RPMI8226 (cell line): ENCODE results near the gene ARHGEF1.
"Not testable (repeated sequence)": the region's sequence is repeated elsewhere in the genome, so short reads cannot be mapped to it uniquely, and the experiment has no call there.

Source experiments
- DNase-seq: peaks from one replicate; pipeline ENCODE4 v3.0.0-alpha.2; 2015

Gene ARHGEF1

DNA sequence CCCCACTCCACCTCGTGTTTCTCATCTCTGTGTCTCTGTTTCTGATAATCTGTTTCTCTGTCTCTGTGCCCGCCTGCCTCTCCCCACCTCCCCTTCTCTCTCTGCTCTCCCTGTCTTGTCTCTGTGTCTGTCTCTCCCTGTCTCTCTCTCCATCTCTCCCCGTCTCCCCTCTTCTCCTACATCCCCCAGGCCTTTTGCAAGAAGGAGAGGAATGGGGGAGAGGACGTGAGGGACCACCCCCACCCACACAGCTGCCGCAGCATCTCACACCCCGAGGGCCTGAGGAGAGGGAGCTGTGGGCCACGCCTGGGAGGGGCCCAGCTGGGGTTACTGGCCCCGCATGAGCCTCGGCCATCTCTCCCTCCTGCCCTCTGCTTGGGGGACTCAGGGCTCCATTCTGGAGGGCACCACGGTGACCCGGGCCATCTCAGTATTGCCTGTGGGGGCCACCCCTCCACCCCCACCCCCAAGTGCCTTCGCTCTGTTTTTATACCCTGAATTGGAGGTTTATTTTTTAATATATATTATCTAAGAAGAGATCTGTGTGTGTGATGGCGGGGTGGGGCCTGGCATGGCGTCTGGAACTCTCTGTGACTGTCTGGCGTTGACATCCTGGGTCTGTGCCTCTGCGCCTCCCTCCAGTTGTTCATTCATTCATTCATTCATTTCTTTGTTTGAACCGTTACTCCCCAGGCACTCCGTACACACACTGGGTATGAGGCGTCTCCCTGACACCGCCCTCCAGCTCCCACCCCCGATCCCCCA lies 24.1 kb downstream of the ARHGEF1 start:
- DNase-seq, result no peak

DNA sequence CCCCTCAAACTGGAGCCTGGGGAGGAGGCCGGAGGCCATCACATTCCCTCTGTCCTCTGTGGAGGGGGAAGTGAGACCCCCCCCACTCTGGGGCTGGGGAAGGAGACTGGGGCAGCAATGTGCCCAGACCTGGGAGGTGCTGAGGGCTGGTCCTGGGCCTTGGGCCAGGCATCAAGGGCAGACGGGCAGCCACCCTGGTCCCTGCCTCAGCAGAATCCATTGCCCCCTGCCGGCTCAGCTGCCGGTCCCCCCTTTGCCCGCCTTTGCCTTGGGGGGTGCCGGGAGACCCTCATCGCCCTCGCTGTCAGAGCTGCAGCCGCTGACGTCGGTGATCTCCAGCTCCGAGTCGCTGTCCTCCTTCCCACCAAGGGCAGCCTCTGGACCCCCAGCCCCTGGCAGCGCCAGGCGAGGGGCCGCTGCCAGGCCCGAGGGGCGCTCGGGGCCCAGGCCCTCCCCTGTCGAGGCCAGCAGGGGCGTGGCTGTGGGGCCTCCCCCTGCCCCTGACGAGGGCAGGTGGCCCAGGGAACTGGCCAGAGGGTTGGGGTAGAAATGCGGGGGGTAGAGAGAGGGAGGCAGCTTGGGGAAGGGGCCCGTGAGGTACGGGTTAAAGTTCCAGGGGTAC lies 25.1 kb downstream of the ARHGEF1 start:
- DNase-seq, result no peak

DNA sequence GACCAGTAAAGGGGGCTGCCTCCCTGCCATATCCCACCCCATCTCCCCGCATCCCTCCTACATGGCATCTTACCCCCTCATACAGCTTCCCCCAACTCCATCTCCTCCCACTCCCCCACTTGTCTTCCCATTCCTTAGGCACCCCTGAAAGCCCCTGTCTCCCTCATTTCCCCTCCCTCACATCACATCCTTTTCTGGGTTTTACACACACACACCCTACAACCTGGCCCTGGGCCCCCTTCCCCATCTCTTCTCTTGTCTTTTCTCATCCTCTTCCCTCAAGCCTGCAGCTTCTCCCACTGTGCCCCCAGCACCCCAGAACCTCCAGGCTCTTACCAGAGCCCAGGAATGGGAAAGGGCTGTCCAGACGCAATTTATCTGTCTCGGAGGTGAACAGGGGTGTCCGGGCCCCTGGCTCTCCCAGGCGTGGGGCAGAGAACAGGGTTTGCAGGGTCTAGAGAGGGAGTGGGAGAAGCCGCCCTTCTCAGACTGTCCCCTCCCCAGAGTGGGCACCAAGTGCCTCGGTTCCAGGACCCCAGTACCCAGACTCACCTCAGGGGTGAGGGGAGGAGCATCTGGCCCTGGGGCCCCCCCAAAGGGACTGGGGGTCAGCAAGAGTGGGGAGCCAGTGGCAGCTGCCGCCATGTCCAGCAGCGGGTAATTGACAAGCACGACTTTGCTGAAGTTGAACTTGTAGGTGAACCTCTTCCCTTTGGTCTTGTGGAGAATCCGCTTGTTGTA lies 25.9 kb downstream of the ARHGEF1 start:
- no peak for DNase-seq

DNA sequence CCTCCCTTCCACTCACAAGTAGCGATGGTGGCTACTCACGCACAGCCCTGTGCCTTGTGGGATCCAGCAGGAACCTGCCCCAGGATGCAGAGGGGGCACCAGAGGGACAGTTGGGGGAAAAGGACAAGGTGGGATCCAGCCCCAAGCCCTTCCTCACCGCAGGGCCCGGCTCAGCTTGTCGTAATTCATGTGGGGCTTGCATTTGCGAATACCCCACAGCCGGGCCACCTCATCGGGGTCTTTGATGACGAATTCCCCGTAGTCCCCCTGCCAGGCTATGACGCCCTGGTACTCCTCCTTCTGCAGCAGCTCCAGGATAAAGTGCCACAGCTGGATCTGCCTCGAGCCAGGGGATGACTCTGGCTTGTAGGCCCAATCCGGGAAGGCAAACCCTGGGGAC lies 26.7 kb downstream of the ARHGEF1 start:
- DNase-seq, result no peak

DNA sequence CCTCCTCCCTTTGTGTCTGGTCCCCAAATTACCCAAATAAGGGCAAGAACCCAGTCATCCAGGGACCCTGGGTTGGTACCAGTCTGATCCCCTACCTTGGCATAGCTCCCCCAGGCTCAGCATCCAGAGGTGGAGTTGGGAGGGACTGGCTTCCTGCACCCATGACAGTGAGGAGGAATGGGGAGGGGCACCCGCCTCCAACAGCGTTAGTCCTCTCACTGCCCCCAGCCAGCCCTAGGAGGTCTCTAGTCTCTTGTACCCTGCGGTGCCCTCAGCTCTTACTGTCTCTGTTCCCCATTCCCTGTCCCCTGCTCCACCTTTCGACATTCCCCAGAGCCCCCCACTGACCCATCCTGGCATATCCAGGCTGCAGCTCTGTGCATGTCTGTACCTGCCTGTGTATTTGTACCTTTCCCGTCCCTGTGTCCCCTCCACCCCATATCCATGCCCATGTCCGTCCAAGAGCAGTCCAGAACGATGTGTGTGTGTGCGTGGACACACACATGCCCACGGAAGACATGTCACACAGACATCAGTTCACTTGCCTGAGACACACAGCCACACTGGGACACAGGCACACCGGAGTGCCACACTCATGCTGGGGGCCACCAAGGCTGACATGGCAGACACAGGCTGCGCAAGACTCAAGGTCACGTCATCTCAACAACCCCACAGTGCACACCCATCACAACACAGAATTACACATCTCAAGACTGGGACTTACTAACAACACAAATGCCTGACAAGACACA lies 27.4 kb downstream of the ARHGEF1 start:
- DNase-seq, result no peak

DNA sequence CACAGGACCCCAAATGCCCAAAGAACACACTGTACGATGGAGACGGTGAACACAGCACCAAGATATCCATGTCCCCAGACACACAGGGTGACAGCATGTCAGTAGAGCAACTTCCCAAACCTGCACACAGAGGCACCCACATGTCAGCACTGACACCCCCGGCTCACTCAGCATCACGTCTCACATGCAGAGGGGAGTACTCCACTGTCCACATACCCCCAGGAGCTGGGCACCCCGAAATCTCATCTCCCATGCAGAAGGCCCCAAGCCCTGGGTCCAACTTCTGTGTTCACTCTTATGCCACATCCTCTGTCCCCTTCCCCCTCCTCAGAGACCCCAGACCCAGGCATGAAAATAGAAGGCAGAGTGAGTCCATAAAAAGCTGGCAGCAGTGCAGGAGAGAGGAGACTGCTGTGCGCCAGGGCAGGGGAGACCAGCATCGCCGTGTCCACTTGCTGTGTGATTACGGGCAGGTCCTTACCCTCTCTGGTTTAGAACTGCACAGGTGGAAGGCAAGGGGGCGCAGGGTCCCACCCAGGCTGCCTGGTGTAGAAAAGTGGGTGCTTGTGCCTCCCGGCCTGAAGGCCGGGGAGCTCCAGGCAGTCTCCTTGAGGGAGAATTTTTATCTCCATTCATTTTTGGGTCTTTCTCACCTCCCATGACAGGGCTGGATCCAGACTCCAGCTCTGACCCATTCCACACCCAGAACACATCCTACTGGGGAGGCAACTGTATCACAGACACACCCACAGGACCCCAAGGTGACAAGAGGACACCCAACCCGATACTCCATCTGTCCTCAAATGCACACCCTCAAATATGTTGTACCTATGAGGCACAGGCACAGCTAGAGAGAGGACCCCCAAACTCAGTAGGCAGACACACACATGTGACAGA lies 28.3 kb downstream of the ARHGEF1 start:
- no peak for DNase-seq

DNA sequence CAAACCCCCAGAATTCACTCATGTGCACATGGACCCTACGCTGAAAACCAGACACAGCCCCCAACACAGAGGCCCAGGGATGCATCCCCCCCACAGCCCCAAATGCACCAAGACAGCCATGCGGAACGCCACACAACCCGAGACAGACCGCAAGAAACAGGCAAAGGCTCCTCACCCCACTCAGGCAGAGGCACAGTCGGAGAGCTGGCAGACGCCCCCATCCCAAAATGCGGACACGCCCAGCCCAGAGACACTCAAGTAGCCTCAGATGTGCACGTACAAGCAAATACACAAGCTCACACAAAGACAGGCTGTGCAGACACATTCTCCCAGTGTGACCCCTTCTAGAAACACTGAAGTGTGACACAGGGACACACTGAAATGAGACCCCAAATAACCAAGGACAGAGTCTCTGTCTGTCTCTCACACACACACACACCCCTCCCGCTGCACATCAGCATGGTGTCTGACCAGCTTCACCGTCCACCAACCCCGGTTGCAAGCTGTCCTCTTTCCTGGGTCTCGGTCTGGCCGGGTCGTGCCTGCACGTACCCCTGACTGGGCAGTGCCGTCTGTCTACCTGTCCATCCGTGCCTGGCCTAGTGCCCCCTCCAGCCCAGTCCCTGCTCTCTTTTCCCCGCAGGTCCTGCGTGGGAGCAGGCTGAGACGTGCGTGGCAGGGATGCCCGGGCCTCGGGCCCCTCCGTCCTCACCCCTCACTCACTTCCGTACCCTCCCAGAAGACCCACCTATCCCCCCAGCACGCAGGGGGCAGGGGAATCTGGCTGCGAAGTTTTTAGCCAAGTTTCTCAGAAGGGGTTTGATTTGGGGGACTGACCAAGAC lies 29.1 kb downstream of the ARHGEF1 start:
- no peak for DNase-seq

DNA sequence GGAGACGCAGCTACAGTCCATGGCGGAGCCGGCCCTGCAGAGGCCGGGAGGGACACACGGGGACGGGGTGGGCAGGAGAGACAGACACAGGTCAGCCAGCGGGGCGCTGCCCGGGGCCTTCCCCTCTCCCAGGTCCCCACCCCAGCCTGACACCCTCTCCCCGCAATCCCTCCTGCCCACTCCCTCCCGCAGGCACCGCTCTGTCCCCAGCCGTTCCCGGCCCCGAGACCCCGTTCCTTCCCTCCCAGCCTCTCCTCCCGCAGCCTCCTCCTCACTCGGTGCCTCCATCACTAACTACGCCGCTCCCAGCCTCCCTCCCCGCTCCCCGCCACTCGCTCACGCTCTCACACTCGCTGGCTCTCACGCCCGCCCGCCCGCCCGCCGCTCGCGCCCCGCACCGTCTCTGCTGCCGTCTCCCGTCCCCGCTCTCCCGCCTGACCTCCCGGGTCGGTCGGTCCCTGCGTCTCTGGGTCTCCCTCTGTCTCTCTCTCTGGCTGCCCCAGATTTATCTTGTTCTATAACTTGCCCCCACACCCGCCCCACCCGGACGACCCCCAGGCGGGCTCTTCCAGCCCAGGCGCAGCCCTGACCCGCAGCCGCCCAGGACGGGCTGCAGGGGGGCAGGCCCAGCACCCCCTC lies 30.0 kb downstream of the ARHGEF1 start:
- DNase-seq, result no peak

DNA sequence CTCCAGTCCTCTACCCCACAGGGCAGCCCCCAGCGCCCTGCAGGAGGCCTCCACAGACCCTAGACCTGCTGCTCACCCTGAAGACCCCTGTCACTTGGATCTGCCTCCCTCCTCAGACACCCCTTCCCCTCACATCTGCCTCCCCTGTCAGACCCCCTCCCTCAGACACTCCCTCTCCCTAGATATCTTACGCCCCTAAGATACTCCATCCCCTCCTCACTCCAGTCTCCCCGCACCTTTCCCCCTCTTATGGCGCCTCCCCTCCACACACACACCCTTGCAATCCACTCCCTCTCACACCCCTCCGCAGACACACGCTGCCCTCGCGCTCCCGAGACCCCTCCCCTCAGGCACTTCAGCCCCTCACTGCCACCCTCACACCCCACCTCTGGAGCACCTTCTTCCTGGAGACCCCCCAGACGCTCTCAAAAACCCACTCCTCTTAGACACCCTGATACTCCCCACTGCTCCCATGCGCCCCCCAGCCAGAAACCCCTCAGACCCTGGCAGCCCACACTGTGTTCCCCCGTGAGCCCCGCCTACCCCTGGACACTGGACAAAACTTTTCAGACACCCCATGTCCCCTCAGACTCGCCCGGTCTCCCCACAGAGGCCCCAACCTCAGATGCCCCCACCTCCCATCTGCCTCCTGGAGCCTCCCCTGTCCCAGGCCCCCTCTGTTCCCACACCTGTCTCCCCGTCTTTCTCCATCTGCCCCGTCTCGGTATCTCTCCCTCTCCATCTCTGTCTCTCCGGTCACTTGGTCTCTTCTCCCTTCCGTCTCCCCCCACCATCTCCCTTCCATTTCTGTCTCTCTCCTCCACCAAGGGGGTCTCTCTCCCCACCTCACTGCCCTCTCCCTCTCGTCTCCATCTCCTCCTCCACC lies 30.8 kb downstream of the ARHGEF1 start:
- no peak for DNase-seq

DNA sequence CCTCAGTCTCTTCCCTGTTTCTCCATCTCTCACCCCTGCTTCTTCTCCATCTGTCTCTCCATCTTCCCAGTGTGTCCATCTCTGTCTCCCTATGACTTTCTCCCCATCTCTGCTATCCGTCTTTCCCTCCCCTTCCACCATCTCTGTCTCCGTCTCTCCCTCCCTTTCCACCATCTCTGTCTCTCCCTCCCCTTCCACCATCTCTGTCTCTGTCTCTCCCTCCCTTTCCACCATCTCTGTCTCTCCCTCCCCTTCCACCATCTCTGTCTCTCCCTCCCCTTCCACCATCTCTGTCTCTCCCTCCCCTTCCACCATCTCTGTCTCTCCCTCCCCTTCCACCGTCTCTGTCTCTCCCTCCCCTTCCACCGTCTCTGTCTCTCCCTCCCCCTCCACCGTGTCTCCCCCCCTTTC lies 31.4 kb downstream of the ARHGEF1 start:
- not testable (repeated sequence) for DNase-seq

DNA sequence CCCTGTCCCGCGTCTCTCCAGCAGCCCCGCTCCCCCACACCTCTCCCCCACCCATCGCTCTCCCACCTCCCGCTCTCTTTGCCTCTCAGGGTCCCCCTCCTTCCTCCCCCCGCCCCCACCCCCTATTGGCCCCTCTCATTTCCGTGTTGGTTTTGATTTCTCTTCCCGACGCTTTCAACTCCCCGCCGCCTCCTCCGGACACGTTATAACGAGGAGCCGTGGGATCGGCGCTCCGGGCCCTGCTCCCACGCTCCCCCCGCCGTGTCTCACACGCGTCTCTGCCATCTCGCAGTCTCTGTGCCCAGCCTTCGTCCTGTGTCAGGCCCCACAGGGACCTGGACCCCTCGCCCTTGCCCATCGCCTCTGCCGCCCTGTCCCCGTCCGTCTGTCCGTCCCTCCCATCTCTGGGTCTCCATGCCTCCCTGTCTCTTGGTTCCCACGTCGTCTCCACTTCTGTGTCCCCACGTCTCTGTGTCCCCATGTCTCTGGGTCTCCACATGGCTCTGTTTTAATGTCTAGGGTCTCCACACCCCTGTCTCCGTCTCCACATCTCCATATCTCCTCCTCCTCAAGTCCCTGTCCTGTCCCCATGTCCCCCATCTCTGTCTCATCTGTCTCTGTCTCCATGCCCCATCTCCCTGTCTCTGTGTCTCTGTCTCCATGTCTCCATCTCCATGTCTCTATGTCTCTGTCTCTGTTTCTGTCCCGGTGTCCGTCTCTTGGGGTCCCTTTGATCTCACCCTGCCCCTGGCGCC lies 32.2 kb downstream of the ARHGEF1 start:
- DNase-seq, result no peak

DNA sequence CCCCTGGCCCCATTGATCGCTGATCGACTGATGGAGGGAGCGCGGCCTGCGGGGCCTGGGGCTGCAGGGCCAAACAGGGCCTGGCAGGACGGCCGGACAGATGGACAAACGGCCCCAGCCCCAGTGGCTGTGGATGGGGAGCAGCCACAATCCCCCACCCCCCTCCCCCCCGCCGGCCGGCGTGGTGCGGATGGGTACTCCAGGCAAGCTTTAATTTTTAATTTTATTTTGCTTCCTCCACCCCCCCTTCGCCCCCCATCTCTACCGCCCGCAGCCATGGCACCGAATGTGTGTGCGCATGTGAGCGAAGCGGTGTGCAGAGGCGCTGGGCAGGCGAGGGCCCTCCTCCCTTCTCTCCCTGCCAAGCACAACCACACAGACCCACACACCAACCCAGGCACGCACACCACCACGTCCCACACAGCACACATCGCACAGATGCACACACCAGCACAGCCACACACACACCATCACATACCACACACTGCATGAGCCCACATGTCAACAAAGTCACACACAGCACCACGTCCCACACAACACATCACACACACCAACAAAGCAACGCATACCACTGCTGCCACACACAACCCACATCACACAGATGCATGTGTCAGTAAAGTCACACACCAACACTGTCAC lies 32.9 kb downstream of the ARHGEF1 start:
- no peak for DNase-seq

DNA sequence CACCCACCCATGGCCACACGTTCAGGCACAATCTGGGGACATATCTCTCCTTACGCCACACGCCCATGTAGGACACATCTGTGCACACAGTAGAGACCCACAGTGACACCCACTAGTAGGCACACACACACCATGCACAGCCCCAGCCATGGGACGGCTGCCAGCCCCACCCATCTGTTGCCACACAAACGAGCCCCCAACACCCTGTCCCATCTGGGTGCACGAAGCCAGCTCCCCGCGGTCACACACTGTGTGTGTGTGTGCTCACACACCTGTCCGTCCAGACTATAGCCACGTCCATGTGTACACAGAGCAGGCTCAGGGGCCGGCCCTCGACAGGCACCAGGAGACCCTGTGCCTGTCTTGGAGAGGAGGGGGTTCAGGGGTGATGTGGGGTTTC lies 34.7 kb downstream of the ARHGEF1 start:
- no peak for DNase-seq

DNA sequence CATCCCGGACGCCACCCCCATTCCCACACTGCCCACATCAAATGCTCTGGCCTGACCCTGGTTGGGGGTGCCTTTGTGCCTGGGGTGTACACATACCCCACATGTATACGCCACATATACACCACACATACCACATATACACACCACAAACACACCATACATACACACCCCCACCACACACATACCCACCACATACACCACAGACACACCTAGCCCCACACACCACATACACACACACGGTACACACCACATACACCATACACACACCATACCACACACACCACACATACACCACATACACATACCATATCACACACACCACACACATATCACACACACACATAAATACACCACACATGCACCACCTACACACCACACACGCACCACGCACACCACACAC lies 35.1 kb downstream of the ARHGEF1 start:
- DNase-seq, result no peak

DNA sequence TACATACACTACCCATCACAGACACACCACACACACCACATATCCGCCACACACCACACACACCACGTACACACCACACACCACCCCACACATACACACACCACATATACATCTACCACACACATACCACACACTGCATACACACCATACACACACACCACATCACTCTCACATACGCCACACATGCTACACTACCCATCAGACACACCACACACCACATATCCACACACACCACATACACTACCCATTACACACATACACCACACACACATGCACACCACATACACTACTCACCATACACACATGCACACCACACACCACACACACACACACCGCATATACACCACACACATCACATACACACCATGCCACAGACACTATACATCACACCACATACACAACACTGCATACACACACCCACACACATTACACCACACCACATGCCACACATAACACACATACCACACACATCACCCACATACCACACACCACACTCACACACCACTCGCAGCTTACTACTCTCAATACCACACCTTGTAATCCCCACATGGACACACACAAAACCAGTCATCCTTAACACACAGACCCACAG lies 35.8 kb downstream of the ARHGEF1 start:
- DNase-seq, result no peak

DNA sequence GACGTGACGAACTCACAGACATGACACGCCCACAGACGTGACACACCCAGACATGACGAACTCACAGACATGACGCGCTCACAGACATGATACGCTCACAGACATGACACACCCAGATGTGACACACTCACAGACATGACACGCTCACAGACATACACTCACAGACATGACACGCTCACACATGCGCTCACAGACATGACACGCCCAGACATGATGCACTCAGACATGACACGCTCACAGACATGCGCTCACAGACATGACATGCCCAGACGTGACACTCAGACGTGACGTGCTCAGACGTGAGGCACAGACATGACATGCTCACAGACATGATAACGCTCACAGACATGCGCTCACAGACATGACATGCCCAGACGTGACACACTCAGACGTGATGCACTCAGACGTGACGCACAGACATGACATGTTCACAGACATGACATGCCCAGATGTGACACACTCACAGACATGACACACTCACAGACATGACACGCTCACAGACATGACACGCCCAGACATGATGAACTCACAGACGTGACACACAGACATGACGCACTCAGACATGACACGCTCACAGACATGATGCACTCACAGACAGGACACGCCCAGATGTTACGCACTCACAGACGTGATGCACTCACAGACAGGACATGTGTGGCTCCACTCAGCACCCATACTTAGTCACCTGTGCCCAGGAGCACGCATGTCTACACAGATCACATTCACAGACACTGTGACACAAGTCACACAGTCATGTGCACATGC lies 37.1 kb downstream of the ARHGEF1 start:
- no peak for DNase-seq

DNA sequence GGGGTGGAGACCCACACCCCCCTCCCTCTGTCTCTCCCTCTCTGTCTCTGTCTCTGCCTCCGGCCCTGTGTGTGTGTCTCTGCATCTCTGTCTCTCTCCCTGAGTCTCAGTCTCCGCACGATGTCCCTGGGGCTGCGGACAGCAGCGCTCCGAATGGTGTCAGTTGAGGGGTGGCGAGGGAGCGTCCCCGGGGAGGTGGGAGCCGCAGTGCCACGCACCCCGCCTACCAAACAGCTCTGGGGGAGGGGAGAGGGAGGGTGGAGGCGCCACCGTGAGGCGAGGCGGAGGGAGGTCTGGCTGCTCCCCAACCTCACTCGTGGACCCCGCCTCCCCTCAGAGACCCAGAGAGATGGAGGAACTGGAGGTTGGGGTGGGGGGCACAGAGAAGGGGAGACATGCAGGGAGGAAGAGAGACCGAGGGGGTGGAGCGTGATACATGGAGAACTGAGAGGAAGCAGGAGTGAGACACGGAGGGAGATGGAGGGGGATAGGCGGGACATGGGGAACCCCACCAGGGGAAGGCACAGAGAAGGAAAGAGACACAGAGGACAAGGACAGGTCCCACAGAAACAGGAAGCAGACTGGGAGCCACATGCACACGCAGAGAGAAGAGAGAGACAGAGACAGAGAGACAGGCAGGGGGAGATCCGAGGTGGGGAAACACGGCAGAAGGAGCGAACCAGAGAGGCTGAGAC lies 38.0 kb downstream of the ARHGEF1 start:
- DNase-seq, result no peak
